Epithelial cell of proximal tubule (primary cell): Measurements from ENCODE around the gene TIMM10B. TPM values are rescaled to one million over a fixed set of nuclear protein-coding genes. Genes with fewer than 3 reads are reported as not detected.

Experiments
- DNase-seq: peaks from one replicate; pipeline ENCODE4 v3.0.0-alpha.2; 2011; ENCODE audit warnings: low read depth
- H3K4me3 ChIP-seq: 2 replicates; pipeline ENCODE4 v1.5.1; 2011; ENCODE audit warnings: low read depth, mild to moderate bottlenecking, low read length
- CTCF ChIP-seq: conservative IDR thresholded peaks from 2 replicates; pipeline ENCODE4 v1.5.1; 2012; ENCODE audit warnings: low read depth, mild to moderate bottlenecking, low read length
- total RNA-seq: library from RNA; depleted of rRNA; stranded (reverse); fragments of >200 nt; gene quantifications from 2 replicates; pipeline ENCODE4 v1.2.3, GENCODE V29; 2015

The TIMM10B gene
- total RNA-seq, 1 donor from 2014 or later: 27.0 TPM

GRCh38 chr11:6456361-6457073 is 24.8 kb upstream of the TIMM10B start:
- no peak overlapping the region for H3K4me3 ChIP-seq
- no peak for TF ChIP-seq CTCF
- DNase-seq: no peak

- TF ChIP-seq CTCF: no peak
- no peak overlapping the region for H3K4me3 ChIP-seq
- DNase-seq: no peak
These were observed 23.6 kb upstream of the TIMM10B start for GRCh38 chr11:6457581-6458320.

GRCh38 chr11:6458352-6459098 is 22.8 kb upstream of the TIMM10B start:
- TF ChIP-seq CTCF: no peak
- no peak for DNase-seq
- H3K4me3 ChIP-seq: no peak overlapping the region

- DNase-seq: no peak
- no peak overlapping the region for H3K4me3 ChIP-seq
- no peak for TF ChIP-seq CTCF
These were observed 22.2 kb upstream of the TIMM10B start for GRCh38 chr11:6459099-6459450.

GRCh38 chr11:6468712-6469495 is 12.4 kb upstream of the TIMM10B start:
- no peak overlapping the region for H3K4me3 ChIP-seq
- TF ChIP-seq CTCF: no peak
- DNase-seq: peak; percentile 7

- no peak for DNase-seq
- TF ChIP-seq CTCF: no peak
- H3K4me3 ChIP-seq: no peak overlapping the region
These were observed 11.7 kb upstream of the TIMM10B start for GRCh38 chr11:6469599-6469998.
